ENCODE results near the gene TUBGCP2.

TUBGCP2 gene

DNA sequence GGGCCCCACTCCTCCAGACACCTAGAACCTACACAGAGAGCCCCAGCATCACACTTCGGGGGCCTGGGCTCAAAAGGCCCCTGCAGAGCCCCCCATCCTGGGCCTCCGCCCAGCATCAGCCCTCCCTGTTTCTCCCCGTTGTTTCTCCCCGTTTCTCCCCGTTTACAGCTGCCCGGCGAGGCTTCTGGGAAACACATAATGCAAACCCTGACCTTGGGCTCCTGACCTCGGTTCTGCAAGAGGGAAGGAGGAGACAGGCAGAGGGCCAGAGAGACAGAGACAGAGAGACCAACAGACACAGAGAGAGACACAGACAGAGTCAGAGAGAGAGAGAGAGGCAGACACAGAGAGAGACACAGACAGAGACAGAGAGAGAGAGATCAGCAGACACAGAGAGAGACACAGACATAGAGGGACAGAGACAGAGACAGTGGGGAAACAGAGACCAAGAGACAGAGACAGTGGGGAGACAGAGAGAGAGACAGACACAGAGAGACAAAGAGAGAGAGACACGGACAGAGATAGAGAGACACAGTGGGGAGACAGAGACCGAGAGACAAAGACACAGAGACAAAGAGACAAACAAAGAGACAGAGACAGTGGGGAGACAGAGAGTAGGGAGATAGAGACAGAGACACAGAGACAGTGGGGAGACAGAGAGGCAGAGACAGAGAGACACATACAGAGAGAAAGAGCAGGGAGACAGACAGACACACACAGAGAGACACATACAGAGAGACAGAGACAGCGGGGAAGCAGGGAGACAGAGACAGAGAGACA, 58.5 kb downstream of the TUBGCP2 start:
- Mint-ChIP-seq H3K27ac (peak overlapping the region; percentile 4 to 22), H3K27me3 (peaks cover 12 to 21% of the 10 kb centered on the region in 2 donors), H3K9me3 (no peaks in the 10 kb centered on the region), H3K36me3 (ENCODE audit: insufficient read depth) (no peaks in the 10 kb centered on the region), H3K4me3 (no peak overlapping the region), H3K4me1 (ENCODE audit: low read depth in 2 of 2) (peaks cover 3 to 4% of the 10 kb centered on the region in 2 donors)
- DNase-seq (no peak), ATAC-seq (replicated peaks) (no peak)

GRCh38 chr10:133249094-133249780, 59.4 kb downstream of the TUBGCP2 start:
- peaks cover 3 to 4% of the 10 kb centered on the region in 2 donors for H3K4me1 Mint-ChIP-seq (ENCODE audit: low read depth in 2 of 2)
- DNase-seq (no peak), ATAC-seq (replicated peaks) (no peak)
- no peaks in the 10 kb centered on the region for H3K36me3 Mint-ChIP-seq (ENCODE audit: insufficient read depth)
- H3K27ac Mint-ChIP-seq, result no peak overlapping the region
- H3K9me3 Mint-ChIP-seq, result no peaks in the 10 kb centered on the region
- no peak overlapping the region for H3K4me3 Mint-ChIP-seq
- H3K27me3 Mint-ChIP-seq, result peaks cover 12 to 25% of the 10 kb centered on the region in 2 donors

GRCh38 chr10:133248334-133248715, 60.3 kb downstream of the TUBGCP2 start:
- Mint-ChIP-seq H3K27me3 (peaks cover 12 to 34% of the 10 kb centered on the region in 2 donors), H3K27ac (no peak overlapping the region), H3K4me3 (no peak overlapping the region), H3K4me1 (ENCODE audit: low read depth in 2 of 2) (peaks cover 3 to 4% of the 10 kb centered on the region in 2 donors), H3K9me3 (no peaks in the 10 kb centered on the region), H3K36me3 (ENCODE audit: insufficient read depth) (no peaks in the 10 kb centered on the region)
- DNase-seq (no peak), ATAC-seq (replicated peaks) (no peak)

DNA sequence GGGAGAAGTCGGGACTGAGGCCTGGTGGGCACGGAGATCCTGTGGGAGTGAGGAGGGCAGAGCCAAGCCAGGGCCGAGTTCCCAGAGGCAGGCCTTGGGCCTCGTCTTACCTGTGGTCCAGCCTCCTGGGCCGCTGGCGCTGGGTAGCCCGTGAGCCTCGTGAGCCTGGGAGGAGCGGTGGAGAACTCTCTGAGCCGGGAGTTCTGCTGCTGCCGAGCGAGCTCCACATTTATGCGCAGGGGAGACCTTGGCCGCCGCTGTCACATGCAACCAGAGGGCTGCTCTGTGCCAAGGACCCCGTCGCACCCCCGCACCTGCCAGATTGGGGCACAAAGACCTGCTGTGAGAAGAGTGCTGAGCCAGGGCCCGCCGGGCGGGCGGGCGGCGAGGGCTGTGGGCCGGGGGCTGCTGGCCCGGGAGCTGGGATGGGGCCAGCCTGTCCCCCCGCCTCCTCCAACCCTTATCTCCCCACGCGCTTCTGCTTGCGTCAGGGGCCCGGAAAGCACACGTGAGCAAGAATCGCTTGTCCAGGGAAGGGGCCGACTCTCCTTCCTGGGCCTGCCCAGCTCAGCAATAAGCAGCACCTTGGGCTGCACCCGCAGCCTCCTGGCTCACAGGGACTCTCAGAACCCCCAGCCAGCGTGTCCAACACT, 60.9 kb downstream of the TUBGCP2 start:
- H3K27ac Mint-ChIP-seq, result peak overlapping the region in 1 of 2 donors; percentile 32
- H3K36me3 Mint-ChIP-seq (ENCODE audit: insufficient read depth), result no peaks in the 10 kb centered on the region
- peaks cover 3 to 4% of the 10 kb centered on the region in 2 donors for H3K4me1 Mint-ChIP-seq (ENCODE audit: low read depth in 2 of 2)
- H3K4me3 Mint-ChIP-seq, result no peak overlapping the region
- peaks cover 12 to 39% of the 10 kb centered on the region in 2 donors for H3K27me3 Mint-ChIP-seq
- H3K9me3 Mint-ChIP-seq, result no peaks in the 10 kb centered on the region
- no peak for DNase-seq
- no peak for ATAC-seq (replicated peaks)

GRCh38 chr10:133246236-133246626, 62.4 kb downstream of the TUBGCP2 start:
- H3K4me3 Mint-ChIP-seq, result no peak overlapping the region
- ATAC-seq (replicated peaks), result no peak
- DNase-seq, result no peak
- H3K36me3 Mint-ChIP-seq (ENCODE audit: insufficient read depth), result peaks cover 4% of the 10 kb centered on the region
- peaks cover 23 to 55% of the 10 kb centered on the region in 2 donors for H3K27me3 Mint-ChIP-seq
- peaks cover 14% of the 10 kb centered on the region in 2 donors for H3K4me1 Mint-ChIP-seq (ENCODE audit: low read depth in 2 of 2)
- no peaks in the 10 kb centered on the region for H3K9me3 Mint-ChIP-seq
- H3K27ac Mint-ChIP-seq, result no peak overlapping the region

- no peak overlapping the region for H3K4me3 Mint-ChIP-seq
- H3K9me3 Mint-ChIP-seq, result no peaks in the 10 kb centered on the region
- H3K27me3 Mint-ChIP-seq, result peaks cover 29 to 61% of the 10 kb centered on the region in 2 donors
- no peak for DNase-seq
- H3K27ac Mint-ChIP-seq, result no peak overlapping the region
- ATAC-seq (replicated peaks), result no peak
- H3K36me3 Mint-ChIP-seq (ENCODE audit: insufficient read depth), result peaks cover 4% of the 10 kb centered on the region
- peaks cover 18 to 20% of the 10 kb centered on the region in 2 donors for H3K4me1 Mint-ChIP-seq (ENCODE audit: low read depth in 2 of 2)
Measured at GRCh38 chr10:133245439-133246235, 63.0 kb downstream of the TUBGCP2 start.

DNA sequence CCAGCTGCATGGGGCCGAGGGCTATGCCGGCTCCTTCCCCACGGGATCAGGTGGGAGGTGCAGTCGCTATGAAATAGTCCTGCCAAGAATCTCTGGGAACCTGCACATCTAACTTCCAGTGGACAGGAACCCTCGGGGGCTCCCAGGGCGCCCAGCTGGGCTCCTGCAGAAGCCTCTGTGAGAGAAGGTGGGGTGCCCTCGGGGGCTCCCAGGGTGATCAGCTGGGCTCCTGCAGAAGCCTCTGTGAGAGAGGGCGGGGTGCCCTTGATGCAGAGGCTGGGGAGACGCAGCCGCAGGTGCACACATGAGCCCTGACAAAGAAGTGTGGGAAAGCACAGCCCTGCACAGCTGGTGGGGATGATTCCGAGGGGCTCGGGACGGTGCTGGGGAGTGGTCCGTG, 65.1 kb downstream of the TUBGCP2 start:
- Mint-ChIP-seq H3K27ac (no peak overlapping the region), H3K9me3 (no peaks in the 10 kb centered on the region), H3K27me3 (peaks cover 35 to 73% of the 10 kb centered on the region in 2 donors), H3K4me1 (ENCODE audit: low read depth in 2 of 2) (peaks cover 16 to 20% of the 10 kb centered on the region in 2 donors), H3K36me3 (ENCODE audit: insufficient read depth) (peaks cover 4% of the 10 kb centered on the region), H3K4me3 (no peak overlapping the region)
- no peak for DNase-seq
- ATAC-seq (replicated peaks), result no peak

DNA sequence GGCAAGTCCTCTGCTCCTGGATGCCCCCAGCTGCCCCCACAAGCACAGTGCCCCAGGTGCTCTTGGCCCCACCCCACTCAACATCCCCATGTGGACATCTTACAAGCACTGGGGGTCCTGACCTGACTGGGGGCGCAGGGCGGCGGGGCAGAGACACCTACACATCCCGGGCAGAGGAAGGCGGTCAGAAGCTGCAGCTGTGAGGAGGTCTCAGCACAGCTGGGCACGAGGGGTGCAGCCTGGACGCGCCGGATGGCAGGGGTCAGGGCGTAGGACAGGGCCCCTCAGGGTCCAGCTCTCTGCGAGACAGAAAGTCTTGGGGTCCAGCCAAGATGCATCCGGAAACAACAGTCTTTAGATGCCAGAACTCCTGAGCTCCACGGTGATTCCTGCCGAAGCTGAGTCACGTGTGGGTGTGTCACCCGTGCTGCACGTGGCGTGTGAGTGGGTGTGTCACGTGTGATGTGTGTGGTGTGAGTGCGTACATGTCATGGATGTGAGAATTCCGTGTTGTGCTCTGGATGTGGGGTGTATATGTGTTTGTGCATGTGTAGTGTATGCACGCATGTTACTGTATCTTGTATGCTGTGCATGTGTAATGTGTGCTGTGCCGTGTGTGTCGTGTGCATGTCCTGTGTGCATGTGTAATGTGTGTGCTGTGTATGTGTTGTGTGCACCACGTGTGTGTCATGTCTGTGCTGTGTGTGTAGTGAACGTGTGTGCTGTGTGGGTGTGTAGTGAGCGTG, 65.9 kb downstream of the TUBGCP2 start:
- Mint-ChIP-seq H3K27ac (peak overlapping the region in 1 of 2 donors; percentile 57), H3K4me1 (ENCODE audit: low read depth in 2 of 2) (peaks cover 16 to 20% of the 10 kb centered on the region in 2 donors), H3K4me3 (peak overlapping the region; percentile 66 to 87), H3K9me3 (no peaks in the 10 kb centered on the region), H3K36me3 (ENCODE audit: insufficient read depth) (peaks cover 4% of the 10 kb centered on the region), H3K27me3 (peaks cover 38 to 77% of the 10 kb centered on the region in 2 donors)
- DNase-seq, result no peak
- ATAC-seq (replicated peaks), result no peak

GRCh38 chr10:133241501-133242205, 67.0 kb downstream of the TUBGCP2 start:
- peaks cover 33 to 77% of the 10 kb centered on the region in 2 donors for H3K27me3 Mint-ChIP-seq
- H3K27ac Mint-ChIP-seq, result no peak overlapping the region
- H3K9me3 Mint-ChIP-seq, result no peaks in the 10 kb centered on the region
- H3K4me3 Mint-ChIP-seq, result peak overlapping the region; percentile 82 to 87
- ATAC-seq (replicated peaks) (peak; percentile 60), DNase-seq (peak in 1 of 3 experiments; percentile 21)
- peaks cover 16 to 21% of the 10 kb centered on the region in 2 donors for H3K4me1 Mint-ChIP-seq (ENCODE audit: low read depth in 2 of 2)
- peaks cover 4% of the 10 kb centered on the region for H3K36me3 Mint-ChIP-seq (ENCODE audit: insufficient read depth)

- Mint-ChIP-seq H3K36me3 (ENCODE audit: insufficient read depth) (peaks cover 4% of the 10 kb centered on the region), H3K9me3 (no peaks in the 10 kb centered on the region), H3K27me3 (peaks cover 39 to 83% of the 10 kb centered on the region in 2 donors), H3K4me1 (ENCODE audit: low read depth in 2 of 2) (peaks cover 22 to 23% of the 10 kb centered on the region in 2 donors), H3K4me3 (no peak overlapping the region), H3K27ac (no peak overlapping the region)
- DNase-seq, result no peak
- ATAC-seq (replicated peaks), result no peak
Measured at GRCh38 chr10:133239990-133240389, 68.7 kb downstream of the TUBGCP2 start.

DNA sequence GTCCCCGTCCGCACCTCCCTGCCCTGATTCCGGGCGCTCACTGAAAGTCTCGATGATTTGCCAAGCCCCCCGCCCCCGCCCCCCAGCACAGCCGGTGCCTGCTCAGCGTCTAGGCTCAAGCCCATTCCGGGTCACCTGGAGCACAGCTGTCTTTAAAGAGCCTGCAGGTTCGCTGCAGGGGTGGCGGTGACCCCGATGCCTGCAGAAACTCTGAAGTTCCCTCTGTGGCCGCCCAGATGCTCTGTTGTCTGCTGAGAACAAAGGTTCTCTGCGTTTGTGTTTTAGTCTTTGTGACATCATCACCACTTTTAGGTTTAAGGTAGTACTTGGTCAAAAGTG, 70.2 kb downstream of the TUBGCP2 start:
- Mint-ChIP-seq H3K27ac (no peak overlapping the region), H3K4me1 (ENCODE audit: low read depth in 2 of 2) (peaks cover 23% of the 10 kb centered on the region in 2 donors), H3K27me3 (peaks cover 45 to 87% of the 10 kb centered on the region in 2 donors), H3K36me3 (ENCODE audit: insufficient read depth) (peaks cover 4% of the 10 kb centered on the region), H3K9me3 (no peaks in the 10 kb centered on the region), H3K4me3 (peak overlapping the region; percentile 42 to 43)
- ATAC-seq (replicated peaks), result no peak
- DNase-seq, result no peak

Measured in effector memory CD8-positive, alpha-beta T cell (primary cell).